IPS-18a (cell line): ENCODE data around the gene KCNK17.

Experiments used
- H3K27ac ChIP-seq: one replicate; pipeline ENCODE4 v1.5.1; 2013; ENCODE audit warnings: low read length
- H3K27me3 ChIP-seq: one replicate; pipeline ENCODE4 v1.6.1; 2013; ENCODE audit warnings: mild to moderate bottlenecking, low read length; ENCODE audit not compliant: control insufficient read depth, insufficient read depth
- H3K36me3 ChIP-seq: one replicate; pipeline ENCODE4 v1.6.1; 2013; ENCODE audit warnings: low read depth, low read length; ENCODE audit not compliant: control insufficient read depth
- H3K4me1 ChIP-seq: one replicate; pipeline ENCODE4 v1.6.1; 2013; ENCODE audit warnings: low read depth, low read length; ENCODE audit not compliant: control insufficient read depth
- H3K4me3 ChIP-seq: one replicate; pipeline ENCODE4 v1.5.1; 2013; ENCODE audit warnings: low read length
- H3K9ac ChIP-seq: one replicate; pipeline ENCODE4 v1.6.1; 2013; ENCODE audit warnings: mild to moderate bottlenecking, low read length, moderate library complexity
- H3K9me3 ChIP-seq: one replicate; pipeline ENCODE4 v1.6.1; 2013; ENCODE audit warnings: low read depth, low read length; ENCODE audit not compliant: control insufficient read depth

The KCNK17 gene

GRCh38 chr6:39314273-39314795, at the start of gene KCNK17:
Gene KCNK17 (minus strand): TSS chr6:39314419. CDS start chr6:39314320, 99 bp downstream.
- peak within 1 kb of the TSS; percentile 5 for H3K9ac ChIP-seq
- H3K27me3 ChIP-seq, result peaks cover 60% of the 10 kb centered on the region
- H3K4me1 ChIP-seq, result no peaks in the 10 kb centered on the region
- H3K9me3 ChIP-seq, result no peaks in the 10 kb centered on the region
- no peaks in the 10 kb centered on the region for H3K36me3 ChIP-seq
- H3K27ac ChIP-seq, result no peak within 1 kb of the TSS
- peak within 1 kb of the TSS; percentile 60 for H3K4me3 ChIP-seq

GRCh38 chr6:39363280-39363679, 49.1 kb upstream of the KCNK17 start:
- no peak overlapping the region for H3K4me3 ChIP-seq
- H3K36me3 ChIP-seq, result no peaks in the 10 kb centered on the region
- H3K9me3 ChIP-seq, result no peaks in the 10 kb centered on the region
- H3K27me3 ChIP-seq, result no peaks in the 10 kb centered on the region
- H3K4me1 ChIP-seq, result peaks cover 4% of the 10 kb centered on the region
- no peak overlapping the region for H3K27ac ChIP-seq
- no peak overlapping the region for H3K9ac ChIP-seq

- Histone ChIP-seq H3K9ac (no peak overlapping the region), H3K4me3 (no peak overlapping the region), H3K9me3 (no peaks in the 10 kb centered on the region), H3K27me3 (no peaks in the 10 kb centered on the region), H3K27ac (no peak overlapping the region), H3K4me1 (peaks cover 4% of the 10 kb centered on the region), H3K36me3 (no peaks in the 10 kb centered on the region)
These were observed 48.3 kb upstream of the KCNK17 start for GRCh38 chr6:39362487-39362865.

- Histone ChIP-seq H3K9me3 (no peaks in the 10 kb centered on the region), H3K36me3 (no peaks in the 10 kb centered on the region), H3K4me1 (peaks cover 4% of the 10 kb centered on the region), H3K27ac (no peak overlapping the region), H3K4me3 (no peak overlapping the region), H3K9ac (no peak overlapping the region), H3K27me3 (no peaks in the 10 kb centered on the region)
These were observed 47.7 kb upstream of the KCNK17 start for GRCh38 chr6:39361657-39362486.

GRCh38 chr6:39360378-39360777, 46.2 kb upstream of the KCNK17 start:
- Histone ChIP-seq H3K27ac (no peak overlapping the region), H3K9me3 (no peaks in the 10 kb centered on the region), H3K9ac (no peak overlapping the region), H3K27me3 (no peaks in the 10 kb centered on the region), H3K4me1 (peaks cover 4% of the 10 kb centered on the region), H3K36me3 (no peaks in the 10 kb centered on the region), H3K4me3 (no peak overlapping the region)

- H3K27ac ChIP-seq, result no peak overlapping the region
- no peaks in the 10 kb centered on the region for H3K36me3 ChIP-seq
- no peak overlapping the region for H3K4me3 ChIP-seq
- H3K9me3 ChIP-seq, result no peaks in the 10 kb centered on the region
- peaks cover 4% of the 10 kb centered on the region for H3K4me1 ChIP-seq
- no peaks in the 10 kb centered on the region for H3K27me3 ChIP-seq
- no peak overlapping the region for H3K9ac ChIP-seq
These were observed 43.9 kb upstream of the KCNK17 start for GRCh38 chr6:39357998-39358686.

- H3K9me3 ChIP-seq, result no peaks in the 10 kb centered on the region
- H3K4me3 ChIP-seq, result no peak overlapping the region
- H3K27me3 ChIP-seq, result no peaks in the 10 kb centered on the region
- no peaks in the 10 kb centered on the region for H3K36me3 ChIP-seq
- no peak overlapping the region for H3K9ac ChIP-seq
- H3K27ac ChIP-seq, result no peak overlapping the region
- H3K4me1 ChIP-seq, result no peaks in the 10 kb centered on the region
These were observed 39.6 kb upstream of the KCNK17 start for GRCh38 chr6:39353698-39354315.

- no peak overlapping the region for H3K9ac ChIP-seq
- no peaks in the 10 kb centered on the region for H3K9me3 ChIP-seq
- no peak overlapping the region for H3K4me3 ChIP-seq
- peaks cover 4% of the 10 kb centered on the region for H3K4me1 ChIP-seq
- no peak overlapping the region for H3K27ac ChIP-seq
- no peaks in the 10 kb centered on the region for H3K36me3 ChIP-seq
- H3K27me3 ChIP-seq, result no peaks in the 10 kb centered on the region
These were observed 36.7 kb upstream of the KCNK17 start for GRCh38 chr6:39350723-39351505.

GRCh38 chr6:39348740-39349139, 34.5 kb upstream of the KCNK17 start:
- Histone ChIP-seq H3K27ac (no peak overlapping the region), H3K9ac (no peak overlapping the region), H3K4me3 (no peak overlapping the region), H3K36me3 (no peaks in the 10 kb centered on the region), H3K4me1 (peaks cover 11% of the 10 kb centered on the region), H3K9me3 (no peaks in the 10 kb centered on the region), H3K27me3 (no peaks in the 10 kb centered on the region)

- Histone ChIP-seq H3K4me3 (no peak overlapping the region), H3K27ac (no peak overlapping the region), H3K36me3 (no peaks in the 10 kb centered on the region), H3K4me1 (peaks cover 18% of the 10 kb centered on the region), H3K27me3 (no peaks in the 10 kb centered on the region), H3K9me3 (no peaks in the 10 kb centered on the region), H3K9ac (no peak overlapping the region)
These were observed 33.8 kb upstream of the KCNK17 start for GRCh38 chr6:39347906-39348585.
